Endothelial cell (in vitro differentiated cells): ENCODE data around the gene OR2A25. TPM values are rescaled to one million over a fixed set of nuclear protein-coding genes. Genes with fewer than 3 reads are reported as not detected.

Source experiments
- DNase-seq: peaks from one replicate; pipeline ENCODE4 v3.0.0; 2021; ENCODE audit warnings: low spot score
- H3K27ac Mint-ChIP-seq: one replicate; pipeline ENCODE4 v1.8.0; 2021; ENCODE audit warnings: mixed read lengths, inconsistent platforms; ENCODE audit not compliant: unreplicated experiment
- H3K27me3 Mint-ChIP-seq: one replicate; pipeline ENCODE4 v1.8.0; 2021; ENCODE audit warnings: mild to moderate bottlenecking, moderate library complexity, mixed read lengths, inconsistent platforms; ENCODE audit not compliant: unreplicated experiment
- H3K36me3 Mint-ChIP-seq: one replicate; pipeline ENCODE4 v1.8.0; 2021; ENCODE audit warnings: mild to moderate bottlenecking, low read depth, mixed read lengths, inconsistent platforms; ENCODE audit not compliant: unreplicated experiment
- H3K4me1 Mint-ChIP-seq: one replicate; pipeline ENCODE4 v1.8.0; 2021; ENCODE audit warnings: mild to moderate bottlenecking, mixed read lengths, inconsistent platforms; ENCODE audit not compliant: unreplicated experiment
- H3K4me3 Mint-ChIP-seq: one replicate; pipeline ENCODE4 v1.8.0; 2021; ENCODE audit warnings: mild to moderate bottlenecking, mixed read lengths, inconsistent platforms; ENCODE audit not compliant: unreplicated experiment
- H3K9me3 Mint-ChIP-seq: one replicate; pipeline ENCODE4 v1.8.0; 2021; ENCODE audit warnings: mixed read lengths, inconsistent platforms; ENCODE audit not compliant: unreplicated experiment
- CTCF ChIP-seq: fragments of 200-600 bp; sonication (generic); IDR thresholded peaks from one replicate; pipeline ENCODE4 v1.5.0; 2021; ENCODE audit warnings: antibody characterized with exemption; ENCODE audit not compliant: unreplicated experiment
- total RNA-seq: library from RNA; stranded (reverse); fragmentation: NEBNext Ultra II Directional; extraction: Animal tissue kit (Norgen Biotek cat#: 25700); gene quantifications from one replicate; pipeline ENCODE4 v1.2.1, GENCODE V29; 2021; ENCODE audit not compliant: unreplicated experiment

OR2A25 gene
- total RNA-seq, 1 donor from 2014 or later, result not detected

GRCh38 chr7:144090667-144091066 lies 21.1 kb downstream of the OR2A25 start:
- H3K27ac Mint-ChIP-seq, result no peak overlapping the region
- no peaks in the 10 kb centered on the region for H3K27me3 Mint-ChIP-seq
- no peaks in the 10 kb centered on the region for H3K36me3 Mint-ChIP-seq
- no peak overlapping the region for H3K4me3 Mint-ChIP-seq
- TF ChIP-seq CTCF, result no peak
- no peak for DNase-seq
- no peaks in the 10 kb centered on the region for H3K4me1 Mint-ChIP-seq
- no peaks in the 10 kb centered on the region for H3K9me3 Mint-ChIP-seq

- TF ChIP-seq CTCF, result no peak
- no peak for DNase-seq
- H3K9me3 Mint-ChIP-seq, result no peaks in the 10 kb centered on the region
- H3K4me3 Mint-ChIP-seq, result no peak overlapping the region
- H3K36me3 Mint-ChIP-seq, result no peaks in the 10 kb centered on the region
- no peaks in the 10 kb centered on the region for H3K27me3 Mint-ChIP-seq
- no peak overlapping the region for H3K27ac Mint-ChIP-seq
- H3K4me1 Mint-ChIP-seq, result no peaks in the 10 kb centered on the region
Observed at GRCh38 chr7:144098776-144099175, 29.2 kb downstream of the OR2A25 start.

GRCh38 chr7:144100607-144101006 lies 31.0 kb downstream of the OR2A25 start:
- Mint-ChIP-seq H3K4me3 (no peak overlapping the region), H3K36me3 (no peaks in the 10 kb centered on the region), H3K9me3 (no peaks in the 10 kb centered on the region), H3K27ac (no peak overlapping the region), H3K27me3 (no peaks in the 10 kb centered on the region), H3K4me1 (no peaks in the 10 kb centered on the region)
- TF ChIP-seq CTCF, result no peak
- no peak for DNase-seq

GRCh38 chr7:144102041-144102440 lies 32.4 kb downstream of the OR2A25 start:
- no peaks in the 10 kb centered on the region for H3K4me1 Mint-ChIP-seq
- no peaks in the 10 kb centered on the region for H3K27me3 Mint-ChIP-seq
- H3K9me3 Mint-ChIP-seq, result no peaks in the 10 kb centered on the region
- no peaks in the 10 kb centered on the region for H3K36me3 Mint-ChIP-seq
- H3K27ac Mint-ChIP-seq, result no peak overlapping the region
- TF ChIP-seq CTCF, result no peak
- no peak for DNase-seq
- no peak overlapping the region for H3K4me3 Mint-ChIP-seq

GRCh38 chr7:144105211-144105610 lies 35.6 kb downstream of the OR2A25 start:
- Mint-ChIP-seq H3K36me3 (no peaks in the 10 kb centered on the region), H3K9me3 (no peaks in the 10 kb centered on the region), H3K4me1 (no peaks in the 10 kb centered on the region), H3K27ac (no peak overlapping the region), H3K27me3 (no peaks in the 10 kb centered on the region), H3K4me3 (no peak overlapping the region)
- no peak for TF ChIP-seq CTCF
- DNase-seq, result no peak
